Measurements from ENCODE around the gene TNIK. TPM values are rescaled to one million over a fixed set of nuclear protein-coding genes. Genes with fewer than 3 reads are reported as not detected.

TNIK gene
- total RNA-seq, 1 experiment from 2014 or later = 22.4 TPM

DNA sequence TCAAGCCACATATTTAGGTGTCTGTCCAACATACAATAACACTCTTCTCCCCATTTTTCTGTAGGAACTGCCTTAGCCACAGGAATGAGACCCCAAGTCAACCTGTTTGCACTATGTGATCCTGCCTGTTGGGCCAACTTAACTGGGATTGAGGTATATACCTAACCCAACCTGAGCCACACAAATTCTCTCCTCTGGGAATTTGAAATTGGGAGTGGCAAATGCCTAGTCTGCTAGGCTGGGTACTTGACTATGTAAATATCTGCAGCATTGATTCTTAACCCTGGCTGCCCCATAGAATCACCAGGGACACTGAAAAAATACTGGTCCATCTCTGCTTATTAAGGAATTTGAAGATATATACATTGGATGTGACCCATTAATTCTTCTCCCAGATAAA lies 35.2 kb upstream of the TNIK start:
- ChIA-PET POLR2A (no interaction called here), CTCF (no interaction called here)
- no peaks in the 10 kb centered on the region for H3K27me3 Mint-ChIP-seq (ENCODE audit: insufficient read depth, unreplicated experiment)
- Histone ChIP-seq H3K4me3 (ENCODE audit: low read depth, low read length) (no peak overlapping the region), H3K9me3 (no peaks in the 10 kb centered on the region), H3K4me1 (no peaks in the 10 kb centered on the region), H3K36me3 (ENCODE audit: control insufficient read depth, insufficient read depth, low read length) (no peaks in the 10 kb centered on the region), H3K27me3 (replicated peaks; ENCODE audit: control insufficient read depth, insufficient read depth, low read length) (no peaks in the 10 kb centered on the region)
- intact Hi-C loops (cut with micrococcal nuclease; ENCODE audit: unreplicated experiment) = no loop called here
- no peaks in the 10 kb centered on the region for H3K36me3 Mint-ChIP-seq (ENCODE audit: insufficient read depth, unreplicated experiment)
- TF ChIP-seq, protein P1, sequence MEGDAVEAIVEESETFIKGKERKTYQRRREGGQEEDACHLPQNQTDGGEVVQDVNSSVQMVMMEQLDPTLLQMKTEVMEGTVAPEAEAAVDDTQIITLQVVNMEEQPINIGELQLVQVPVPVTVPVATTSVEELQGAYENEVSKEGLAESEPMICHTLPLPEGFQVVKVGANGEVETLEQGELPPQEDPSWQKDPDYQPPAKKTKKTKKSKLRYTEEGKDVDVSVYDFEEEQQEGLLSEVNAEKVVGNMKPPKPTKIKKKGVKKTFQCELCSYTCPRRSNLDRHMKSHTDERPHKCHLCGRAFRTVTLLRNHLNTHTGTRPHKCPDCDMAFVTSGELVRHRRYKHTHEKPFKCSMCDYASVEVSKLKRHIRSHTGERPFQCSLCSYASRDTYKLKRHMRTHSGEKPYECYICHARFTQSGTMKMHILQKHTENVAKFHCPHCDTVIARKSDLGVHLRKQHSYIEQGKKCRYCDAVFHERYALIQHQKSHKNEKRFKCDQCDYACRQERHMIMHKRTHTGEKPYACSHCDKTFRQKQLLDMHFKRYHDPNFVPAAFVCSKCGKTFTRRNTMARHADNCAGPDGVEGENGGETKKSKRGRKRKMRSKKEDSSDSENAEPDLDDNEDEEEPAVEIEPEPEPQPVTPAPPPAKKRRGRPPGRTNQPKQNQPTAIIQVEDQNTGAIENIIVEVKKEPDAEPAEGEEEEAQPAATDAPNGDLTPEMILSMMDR (IDR thresholded peaks at IDR 0.05; ENCODE audit: insufficient read depth in 1 of 2, low read depth in 1 of 2, low read length in 1 of 2, severe bottlenecking in 1 of 2, unreplicated experiment in 1 of 2) = no peak
- no peaks in the 10 kb centered on the region for H3K4me1 Mint-ChIP-seq (ENCODE audit: low read depth, unreplicated experiment)
- BruUV-seq (replicated peaks) = no TSS peak
- no peak for DNase-seq
- no peak overlapping the region for H3K27ac Mint-ChIP-seq (ENCODE audit: unreplicated experiment)
- no peaks in the 10 kb centered on the region for H3K9me3 Mint-ChIP-seq (ENCODE audit: unreplicated experiment)
- no peak overlapping the region for H3K4me3 Mint-ChIP-seq (ENCODE audit: unreplicated experiment)

DNA sequence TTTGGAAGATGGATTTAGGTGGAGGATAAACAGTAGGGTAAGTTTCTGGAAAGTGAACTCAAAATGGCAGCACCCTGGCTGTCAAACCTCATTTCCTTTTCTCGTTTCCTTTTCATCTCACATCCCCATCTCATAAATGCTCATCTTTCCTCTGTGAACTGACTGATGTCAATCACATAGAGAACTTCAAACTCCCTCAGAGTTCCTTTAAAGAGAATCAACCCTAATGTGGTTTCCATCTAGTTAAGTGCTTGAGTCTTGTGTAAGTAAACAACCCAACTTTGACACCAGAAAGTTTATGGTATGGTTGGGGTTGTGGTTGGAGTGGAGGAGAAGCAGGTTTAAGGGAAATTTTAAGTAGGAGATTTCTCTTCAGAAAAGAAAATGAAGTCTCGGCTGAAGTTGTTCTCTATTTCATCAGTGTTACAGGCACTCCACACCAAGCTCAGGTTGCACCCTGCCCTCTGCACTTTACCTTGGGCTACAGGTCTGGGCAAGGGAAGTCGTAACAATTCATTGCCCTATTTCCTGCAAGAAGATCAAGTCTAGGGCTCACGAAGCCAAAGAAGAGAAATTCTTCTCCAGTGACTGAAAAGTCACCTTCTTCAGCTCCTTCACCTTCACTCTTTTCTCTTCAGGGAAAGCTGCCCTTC lies 34.4 kb upstream of the TNIK start:
- Mint-ChIP-seq H3K9me3 (ENCODE audit: unreplicated experiment) (no peaks in the 10 kb centered on the region), H3K4me1 (ENCODE audit: low read depth, unreplicated experiment) (no peaks in the 10 kb centered on the region), H3K27me3 (ENCODE audit: insufficient read depth, unreplicated experiment) (no peaks in the 10 kb centered on the region), H3K27ac (ENCODE audit: unreplicated experiment) (no peak overlapping the region), H3K36me3 (ENCODE audit: insufficient read depth, unreplicated experiment) (no peaks in the 10 kb centered on the region), H3K4me3 (ENCODE audit: unreplicated experiment) (no peak overlapping the region)
- DNase-seq = no peak
- no peak overlapping the region for H3K4me3 ChIP-seq (ENCODE audit: low read depth, low read length)
- ChIA-PET POLR2A (no interaction called here), CTCF (no interaction called here)
- no peaks in the 10 kb centered on the region for H3K27me3 ChIP-seq (replicated peaks; ENCODE audit: control insufficient read depth, insufficient read depth, low read length)
- no TSS peak for BruUV-seq (replicated peaks)
- no peaks in the 10 kb centered on the region for H3K9me3 ChIP-seq
- TF ChIP-seq, protein P1 (IDR thresholded peaks at IDR 0.05; ENCODE audit: insufficient read depth in 1 of 2, low read depth in 1 of 2, low read length in 1 of 2, severe bottlenecking in 1 of 2, unreplicated experiment in 1 of 2) = no peak
- intact Hi-C loops (cut with micrococcal nuclease; ENCODE audit: unreplicated experiment) = no loop called here
- no peaks in the 10 kb centered on the region for H3K4me1 ChIP-seq
- H3K36me3 ChIP-seq (ENCODE audit: control insufficient read depth, insufficient read depth, low read length) = no peaks in the 10 kb centered on the region

DNA sequence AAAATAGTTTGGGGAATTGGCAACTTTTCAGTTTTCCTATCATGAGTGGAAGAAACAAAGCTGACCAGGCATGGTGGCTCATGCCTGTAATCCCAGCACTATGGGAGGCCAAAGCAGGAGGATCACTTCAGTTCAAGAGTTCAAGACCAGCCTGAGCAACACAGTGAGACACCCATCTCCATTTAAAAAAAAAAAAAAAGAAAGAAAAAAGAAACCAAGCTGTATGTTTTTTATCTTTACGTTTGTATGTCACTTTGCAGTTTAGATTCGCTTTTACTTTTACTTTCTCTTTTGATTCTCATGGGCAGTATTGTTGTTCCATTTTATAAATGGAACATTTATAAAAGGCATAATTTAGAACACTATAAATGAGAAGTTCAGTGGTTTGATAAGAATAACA lies 31.2 kb upstream of the TNIK start:
- Mint-ChIP-seq H3K27ac (ENCODE audit: unreplicated experiment) (no peak overlapping the region), H3K4me1 (ENCODE audit: low read depth, unreplicated experiment) (no peaks in the 10 kb centered on the region), H3K36me3 (ENCODE audit: insufficient read depth, unreplicated experiment) (no peaks in the 10 kb centered on the region), H3K4me3 (ENCODE audit: unreplicated experiment) (no peak overlapping the region), H3K9me3 (ENCODE audit: unreplicated experiment) (no peaks in the 10 kb centered on the region), H3K27me3 (ENCODE audit: insufficient read depth, unreplicated experiment) (no peaks in the 10 kb centered on the region)
- Histone ChIP-seq H3K36me3 (ENCODE audit: control insufficient read depth, insufficient read depth, low read length) (no peaks in the 10 kb centered on the region), H3K27me3 (replicated peaks; ENCODE audit: control insufficient read depth, insufficient read depth, low read length) (no peaks in the 10 kb centered on the region), H3K9me3 (no peaks in the 10 kb centered on the region), H3K4me1 (peaks cover 22% of the 10 kb centered on the region), H3K4me3 (ENCODE audit: low read depth, low read length) (no peak overlapping the region)
- DNase-seq = no peak
- intact Hi-C loops (cut with micrococcal nuclease; ENCODE audit: unreplicated experiment) = no loop called here
- BruUV-seq (replicated peaks) = no TSS peak
- CTCF ChIA-PET = no interaction called here
- TF ChIP-seq, protein P1 (IDR thresholded peaks at IDR 0.05; ENCODE audit: insufficient read depth in 1 of 2, low read depth in 1 of 2, low read length in 1 of 2, severe bottlenecking in 1 of 2, unreplicated experiment in 1 of 2) = no peak
- POLR2A ChIA-PET = no interaction called here

Measured in Caco-2 (cell line).